Liver (tissue), 9 donors: Measurements from ENCODE around the gene NTNG1. TPM values are rescaled to one million over a fixed set of nuclear protein-coding genes. Genes with fewer than 3 reads are reported as not detected.

Experiments
- DNase-seq: peaks from one replicate; pipeline ENCODE4 v3.0.0-alpha.2; 2017; ENCODE audit warnings: low spot score
- H3K27ac ChIP-seq, 2 donors: one replicate each; pipeline ENCODE4 v1.7.0; 2013; ENCODE audit warnings: inconsistent platforms in 2 of 2, low read length in 2 of 2, control low read depth in 1 of 2, low read depth in 1 of 2, mild to moderate bottlenecking in 1 of 2
- H3K27me3 ChIP-seq, 4 donors: one replicate each; pipeline versions ENCODE4 v1.6.1 to v1.7.0; 2013; ENCODE audit warnings: low read length in 3 of 4, inconsistent platforms in 1 of 4, mild to moderate bottlenecking in 1 of 4, moderate library complexity in 1 of 4; ENCODE audit not compliant: control insufficient read depth in 4 of 4, insufficient read depth in 4 of 4
- H3K36me3 ChIP-seq, 4 donors: one replicate each; pipeline versions ENCODE4 v1.6.1 to v1.7.0; 2013; ENCODE audit warnings: low read length in 3 of 4, mild to moderate bottlenecking in 3 of 4, low read depth in 1 of 4, moderate library complexity in 1 of 4; ENCODE audit not compliant: control insufficient read depth in 4 of 4, insufficient read depth in 3 of 4
- H3K4me1 ChIP-seq, 4 donors: one replicate each; pipeline versions ENCODE4 v1.6.1 to v1.7.0; 2013; ENCODE audit warnings: low read length in 3 of 4, mild to moderate bottlenecking in 3 of 4, moderate library complexity in 1 of 4; ENCODE audit not compliant: control insufficient read depth in 4 of 4, insufficient read depth in 4 of 4
- H3K4me3 ChIP-seq, 3 donors: one replicate each; pipeline versions ENCODE4 v1.6.1 to v1.7.0; 2013; ENCODE audit warnings: low read length in 3 of 3, control low read depth in 1 of 3, low read depth in 1 of 3, mild to moderate bottlenecking in 1 of 3
- H3K9ac ChIP-seq, 2 donors: one replicate each; pipeline ENCODE4 v1.7.0; 2013; ENCODE audit warnings: low read length in 2 of 2, mild to moderate bottlenecking in 2 of 2, moderate library complexity in 2 of 2, control low read depth in 1 of 2, low read depth in 1 of 2
- H3K9me3 ChIP-seq, 4 donors: one replicate each; pipeline versions ENCODE4 v1.6.1 to v1.7.0; 2013; ENCODE audit warnings: low read length in 3 of 4; ENCODE audit not compliant: control insufficient read depth in 4 of 4
- ATF3 ChIP-seq: IDR thresholded peaks from 2 replicates; pipeline ENCODE4 v1.6.1; 2016; ENCODE audit warnings: antibody characterized with exemption
- CTCF ChIP-seq: fragments of 150-350 bp; IDR thresholded peaks from 2 replicates; pipeline ENCODE4 v1.5.1; 2017; ENCODE audit warnings: improper control_type of control experiment, low read depth, low read length; ENCODE audit not compliant: missing input control
- EGR1 ChIP-seq, 2 donors: IDR thresholded peaks; 2 replicates each; pipeline ENCODE4 v1.6.1; 2016 to 2018; ENCODE audit warnings: antibody characterized with exemption in 2 of 2, low read depth in 2 of 2
- FOXA1 ChIP-seq: IDR thresholded peaks from 2 replicates; pipeline ENCODE4 v1.6.1; 2016; ENCODE audit warnings: antibody characterized with exemption
- FOXA2 ChIP-seq: IDR thresholded peaks from 2 replicates; pipeline ENCODE4 v1.6.1; 2016; ENCODE audit warnings: antibody characterized with exemption
- GABPA ChIP-seq, 2 donors: IDR thresholded peaks in 1 of 2; conservative IDR thresholded peaks in 1 of 2; 2 replicates each; pipeline ENCODE4 v1.6.1; 2016; ENCODE audit warnings: antibody characterized with exemption in 2 of 2, mild to moderate bottlenecking in 1 of 2, moderate library complexity in 1 of 2
- HNF4A ChIP-seq, 2 donors: conservative IDR thresholded peaks; 2 replicates each; pipeline ENCODE4 v1.6.1; 2016; ENCODE audit warnings: antibody characterized with exemption in 2 of 2, mild to moderate bottlenecking in 2 of 2
- HNF4G ChIP-seq: IDR thresholded peaks from 2 replicates; pipeline ENCODE4 v1.6.1; 2016; ENCODE audit warnings: antibody characterized with exemption
- MAX ChIP-seq: IDR thresholded peaks from 2 replicates; pipeline ENCODE4 v1.6.1; 2016; ENCODE audit warnings: antibody characterized with exemption
- NR2F2 ChIP-seq: IDR thresholded peaks from 2 replicates; pipeline ENCODE4 v1.6.1; 2016; ENCODE audit warnings: antibody characterized with exemption
- RAD21 ChIP-seq, 2 donors: IDR thresholded peaks; 2 replicates each; pipeline ENCODE4 v1.6.1; 2016; ENCODE audit warnings: antibody characterized with exemption in 2 of 2, mild to moderate bottlenecking in 2 of 2
- RXRA ChIP-seq, 2 donors: IDR thresholded peaks; 2 replicates each; pipeline ENCODE4 v1.6.1; 2017 to 2018; ENCODE audit warnings: antibody characterized with exemption in 2 of 2, mild to moderate bottlenecking in 1 of 2
- SP1 ChIP-seq: IDR thresholded peaks from 2 replicates; pipeline ENCODE4 v1.6.1; 2018; ENCODE audit warnings: antibody characterized with exemption, mild to moderate bottlenecking
- TAF1 ChIP-seq: conservative IDR thresholded peaks from 2 replicates; pipeline ENCODE4 v1.6.1; 2016; ENCODE audit warnings: antibody characterized with exemption, mild to moderate bottlenecking
- YY1 ChIP-seq: IDR thresholded peaks from 2 replicates; pipeline ENCODE4 v1.6.1; 2016; ENCODE audit warnings: antibody characterized with exemption, mild to moderate bottlenecking
- ZBTB33 ChIP-seq: IDR thresholded peaks from 2 replicates; pipeline ENCODE4 v1.6.1; 2016; ENCODE audit warnings: antibody characterized with exemption
- WGBS: extraction: QIAGEN DNeasy Blood & Tissue Kit; methylation state at CpG from one replicate; pipeline ENCODE4 v1.1.7; 2013; 5-methylcytosine and 5-hydroxymethylcytosine counted together
- polyA plus RNA-seq, 2 donors: library from polyadenylated mRNA; stranded (reverse) in 1 of 2; unstranded in 1 of 2; fragments of 200-250 nt in 1 of 2; fragments of >200 nt in 1 of 2; fragmentation: Nextera tagmentation in 1 of 2; extraction: Ambion mirVana in 1 of 2; gene quantifications; one replicate each; pipeline versions ENCODE4 v1.2.1 to v1.2.3, GENCODE V29; 2013 to 2015
- total RNA-seq, 2 donors: library from RNA; depleted of rRNA; stranded (reverse); fragments of >200 nt; gene quantifications; one replicate each; pipeline ENCODE4 v1.2.3, GENCODE V29; 2014
- donor health status: healthy.
- donor health status: healthy.
- donor health status: healthy.
- donor health status: healthy.
- donor health status: healthy.

NTNG1 gene
- total and polyA plus RNA-seq, 4 donors, result under 0.01 TPM; not detected in 2

GRCh38 chr1:107514841-107515240 is 374.0 kb downstream of the NTNG1 start:
- no peak for TF ChIP-seq RXRA (IDR thresholded peaks at IDR 0.05)
- no peak for TF ChIP-seq ATF3

GRCh38 chr1:107515702-107516101 is 374.9 kb downstream of the NTNG1 start:
- TF ChIP-seq SP1 (no peak), ATF3 (no peak)
- Histone ChIP-seq H3K27ac (no peak overlapping the region), H3K27me3 (no peaks in the 10 kb centered on the region), H3K4me1 (no peaks in the 10 kb centered on the region), H3K36me3 (no peaks in the 10 kb centered on the region), H3K9me3 (peaks cover 0 to 3% (median 0%) of the 10 kb centered on the region in 4 donors), H3K9ac (no peak overlapping the region), H3K4me3 (no peak overlapping the region)
- WGBS, result 89% methylated on average over 3 of the region's 3 CpGs
- no peak for DNase-seq

More at GRCh38 chr1:107514841-107515240, 374.0 kb downstream of the NTNG1 start:
- H3K4me1 ChIP-seq, result no peaks in the 10 kb centered on the region
- H3K36me3 ChIP-seq, result no peaks in the 10 kb centered on the region
- WGBS, result 83% methylated on average over 3 of the region's 3 CpGs
- no peak overlapping the region for H3K27ac ChIP-seq
- no peak for DNase-seq
- H3K4me3 ChIP-seq, result no peak overlapping the region
- peaks cover 0 to 5% (median 0%) of the 10 kb centered on the region in 4 donors for H3K9me3 ChIP-seq
- H3K9ac ChIP-seq, result no peak overlapping the region
- H3K27me3 ChIP-seq, result no peaks in the 10 kb centered on the region

- no peak overlapping the region for H3K4me3 ChIP-seq
Observed at GRCh38 chr1:107523061-107523460, 382.2 kb downstream of the NTNG1 start.

More at GRCh38 chr1:107523061-107523460, 382.2 kb downstream of the NTNG1 start:
- no peaks in the 10 kb centered on the region for H3K9me3 ChIP-seq
- H3K36me3 ChIP-seq, result no peaks in the 10 kb centered on the region
- no peak for TF ChIP-seq FOXA2
- no peak for TF ChIP-seq SP1
- no peak for TF ChIP-seq RXRA (IDR thresholded peaks at IDR 0.05)
- TF ChIP-seq HNF4G, result no peak
- no peak for TF ChIP-seq ATF3
- no peak for TF ChIP-seq HNF4A (conservative IDR thresholded peaks at IDR 0.05)
- TF ChIP-seq YY1, result no peak
- no peak for TF ChIP-seq RAD21 (IDR thresholded peaks at IDR 0.05)
- no peak for TF ChIP-seq ZBTB33
- no peak for TF ChIP-seq FOXA1
- no peak for TF ChIP-seq MAX
- no peak for TF ChIP-seq TAF1
- no peak for TF ChIP-seq NR2F2
- no peak for TF ChIP-seq EGR1 (IDR thresholded peaks at IDR 0.05; ENCODE audit: low read depth in 2 of 2)
- TF ChIP-seq CTCF, result no peak
- no peak for TF ChIP-seq GABPA (IDR thresholded peaks at IDR 0.05 in 1 of 2, conservative IDR thresholded peaks at IDR 0.05 in 1 of 2)
- peaks cover 0 to 2% (median 0%) of the 10 kb centered on the region in 4 donors for H3K4me1 ChIP-seq
- H3K27me3 ChIP-seq, result no peaks in the 10 kb centered on the region
- DNase-seq, result no peak
- H3K9ac ChIP-seq, result no peak overlapping the region
- 70% methylated on average over 4 of the region's 4 CpGs for WGBS
- H3K27ac ChIP-seq, result no peak overlapping the region
